ENCODE data around the gene ZBTB44.

GRCh38 chr11:130323452-130324450 is 9.0 kb upstream of the ZBTB44 start:
- TF ChIP-seq, protein P1, sequence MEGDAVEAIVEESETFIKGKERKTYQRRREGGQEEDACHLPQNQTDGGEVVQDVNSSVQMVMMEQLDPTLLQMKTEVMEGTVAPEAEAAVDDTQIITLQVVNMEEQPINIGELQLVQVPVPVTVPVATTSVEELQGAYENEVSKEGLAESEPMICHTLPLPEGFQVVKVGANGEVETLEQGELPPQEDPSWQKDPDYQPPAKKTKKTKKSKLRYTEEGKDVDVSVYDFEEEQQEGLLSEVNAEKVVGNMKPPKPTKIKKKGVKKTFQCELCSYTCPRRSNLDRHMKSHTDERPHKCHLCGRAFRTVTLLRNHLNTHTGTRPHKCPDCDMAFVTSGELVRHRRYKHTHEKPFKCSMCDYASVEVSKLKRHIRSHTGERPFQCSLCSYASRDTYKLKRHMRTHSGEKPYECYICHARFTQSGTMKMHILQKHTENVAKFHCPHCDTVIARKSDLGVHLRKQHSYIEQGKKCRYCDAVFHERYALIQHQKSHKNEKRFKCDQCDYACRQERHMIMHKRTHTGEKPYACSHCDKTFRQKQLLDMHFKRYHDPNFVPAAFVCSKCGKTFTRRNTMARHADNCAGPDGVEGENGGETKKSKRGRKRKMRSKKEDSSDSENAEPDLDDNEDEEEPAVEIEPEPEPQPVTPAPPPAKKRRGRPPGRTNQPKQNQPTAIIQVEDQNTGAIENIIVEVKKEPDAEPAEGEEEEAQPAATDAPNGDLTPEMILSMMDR (conservative IDR thresholded peaks at IDR 0.05; ENCODE audit: low read length): no peak
- no peak for TF ChIP-seq EZH2phosphoT487 (IDR thresholded peaks at IDR 0.05; ENCODE audit: borderline replicate concordance)
